Spinal cord (tissue), 4 donors: ENCODE results near the gene ZCCHC14. TPM values are rescaled to one million over a fixed set of nuclear protein-coding genes. Genes with fewer than 3 reads are reported as not detected.

ENCODE experiments used
- polyA plus RNA-seq, 2 donors: library from polyadenylated mRNA; unstranded; fragments of 120-200 nt; gene quantifications; one replicate each; pipeline ENCODE4 v1.2.1, GENCODE V29; 2013; ENCODE audit not compliant: insufficient read length in 2 of 2
- total RNA-seq, 2 donors: library from RNA; depleted of rRNA in 1 of 2; stranded (reverse); fragments of 120-200 nt in 1 of 2; fragments of >200 nt in 1 of 2; gene quantifications; one replicate each; pipeline versions ENCODE4 v1.2.3 to v1.2.4, GENCODE V29; 2013 to 2014

ZCCHC14 gene
- total and polyA plus RNA-seq, 4 donors, result 16.8 to 43.5 (median 27.2) TPM

Other genes starting within 250 kb of the ZCCHC14 start
- gene C16orf95, start 175.6 kb downstream of the ZCCHC14 start, total RNA-seq, result 1 to 10 TPM; 4.3 to 9.9 TPM
- gene C16orf95, start 175.6 kb downstream of the ZCCHC14 start, polyA plus RNA-seq, result 1 to 10 TPM; 4.8 to 6.3 TPM
- gene FBXO31, start 109.2 kb downstream of the ZCCHC14 start, total RNA-seq, result 10 to 100 TPM; 21.0 to 41.9 TPM
- gene FBXO31, start 109.2 kb downstream of the ZCCHC14 start, polyA plus RNA-seq, result 10 to 100 TPM; 40.1 to 48.6 TPM
- gene MAP1LC3B, start 100.7 kb downstream of the ZCCHC14 start, total RNA-seq, result 10 to 100 TPM; 66.5 to 91.6 TPM
- 100 to 1,000 TPM; 147 to 181 TPM for gene MAP1LC3B, start 100.7 kb downstream of the ZCCHC14 start, polyA plus RNA-seq
- 10 to 100 TPM; 12.6 to 28.9 TPM for gene JPH3, start 109.5 kb upstream of the ZCCHC14 start, total RNA-seq
- 10 to 100 TPM; 79.1 to 79.7 TPM for gene JPH3, start 109.5 kb upstream of the ZCCHC14 start, polyA plus RNA-seq